A549 (cell line): ENCODE measurements around the gene BRI3. TPM values are rescaled to one million over a fixed set of nuclear protein-coding genes. Genes with fewer than 3 reads are reported as not detected.

Experiments used
- ATAC-seq, 2 experiments: fragments of 200-7000 bp in 1 of 2; fragments of >200 bp in 1 of 2; cut with Nextera tagmentation in 1 of 2; cut with Tn5 transposase in 1 of 2; 3 replicates each; pipeline versions ENCODE4 v1.8.0 to v1.9.1; 2018 to 2020; ENCODE audit warnings: mild to moderate bottlenecking in 1 of 2, moderate library complexity in 1 of 2
- CTCF ChIA-PET: fragments of 300-600 bp; sonication (Branson Sonifier 250); formaldehyde crosslinking; extraction: SDS; loops from one replicate; lab custom pipeline; 2021; ENCODE audit warnings: antibody characterized with exemption, inconsistent platforms; lab: Yijun Ruan, JAX
- POLR2A ChIA-PET: fragments of 350-600 bp; formaldehyde crosslinking; extraction: SDS; loops from one replicate; lab custom pipeline; 2021; ENCODE audit warnings: antibody characterized with exemption, inconsistent platforms; lab: Yijun Ruan, JAX
- DNase-seq, 2 experiments: peaks; one replicate each; pipeline versions ENCODE4 v3.0.0 to v3.0.0-alpha.2; 2011 to 2016; ENCODE audit warnings: low read depth in 1 of 2, low spot score in 1 of 2
- FAIRE-seq: peaks from 2 replicates; lab custom pipeline; 2011; peaks lifted over from hg19 to GRCh38; lab: Jason Lieb, UNC
- H3K27ac ChIP-seq, 2 experiments: fragments of >200 bp; sonication (Bioruptor Twin); formaldehyde crosslinking; 3 replicates each; pipeline ENCODE4 v1.5.1; 2016 to 2017
- H3K4me1 ChIP-seq: fragments of >200 bp; sonication (Bioruptor Twin); formaldehyde crosslinking; 3 replicates; pipeline ENCODE4 v1.6.1; 2016
- H3K4me2 ChIP-seq: fragments of >200 bp; sonication (Bioruptor Twin); formaldehyde crosslinking; 3 replicates; pipeline ENCODE4 v1.6.1; 2016
- H3K4me3 ChIP-seq: fragments of >200 bp; sonication (Bioruptor Twin); formaldehyde crosslinking; 3 replicates; pipeline ENCODE4 v1.5.1; 2016
- H3K9me3 ChIP-seq: fragments of >200 bp; sonication (Bioruptor Twin); formaldehyde crosslinking; 3 replicates; pipeline ENCODE4 v1.6.1; 2016
- CBX8 ChIP-seq: fragments of 200-600 bp; sonication (generic); IDR thresholded peaks from 2 replicates; pipeline ENCODE4 v1.6.1; 2016
- E2F6 ChIP-seq: IDR thresholded peaks from 2 replicates; pipeline ENCODE4 v1.6.1; 2012; ENCODE audit warnings: low read depth, borderline replicate concordance
- FOSL2 ChIP-seq, 2 experiments: fragments of 450-650 bp in 1 of 2; fragments of >200 bp in 1 of 2; sonication (Bioruptor Twin) in 1 of 2; formaldehyde crosslinking; IDR thresholded peaks; 2 replicates each; pipeline versions ENCODE4 v1.5.0 to v1.6.1; 2016 to 2020; ENCODE audit warnings: mild to moderate bottlenecking in 1 of 2, moderate library complexity in 1 of 2
- GATA3 ChIP-seq: IDR thresholded peaks from 2 replicates; pipeline ENCODE4 v1.6.1; 2012; ENCODE audit warnings: borderline replicate concordance
- HEYL ChIP-seq: fragments of 250-450 bp; sonication (Bioruptor Pico); IDR thresholded peaks from 2 replicates; pipeline ENCODE4 v1.8.0; 2021; ENCODE audit warnings: mild to moderate bottlenecking, moderate library complexity
- HOXA7 ChIP-seq: fragments of 250-450 bp; sonication (Bioruptor Pico); IDR thresholded peaks from 2 replicates; pipeline ENCODE4 v1.5.0; 2020; ENCODE audit warnings: mild to moderate bottlenecking, moderate library complexity
- HOXB13 ChIP-seq: fragments of 250-450 bp; sonication (Bioruptor Pico); IDR thresholded peaks from 2 replicates; pipeline ENCODE4 v1.5.0; 2020; ENCODE audit warnings: low read depth, mild to moderate bottlenecking, moderate library complexity
- KDM1A ChIP-seq: fragments of 200-600 bp; sonication (generic); IDR thresholded peaks from 2 replicates; pipeline ENCODE4 v1.6.1; 2016; ENCODE audit warnings: low read depth, mild to moderate bottlenecking
- MAX ChIP-seq: IDR thresholded peaks from 2 replicates; pipeline ENCODE4 v1.6.1; 2012
- MYC ChIP-seq: IDR thresholded peaks from 2 replicates; pipeline ENCODE4 v1.6.1; 2012; ENCODE audit warnings: mild to moderate bottlenecking, inconsistent platforms, low read length, improper control_type of control experiment, borderline replicate concordance
- NFE2L2 ChIP-seq: fragments of 150-350 bp; conservative IDR thresholded peaks from 2 replicates; pipeline ENCODE4 v1.6.1; 2014; ENCODE audit warnings: low read length
- NPAS2 ChIP-seq: fragments of 250-450 bp; sonication (Bioruptor Pico); IDR thresholded peaks from 2 replicates; pipeline ENCODE4 v1.8.0; 2022; ENCODE audit warnings: mild to moderate bottlenecking, moderate library complexity, borderline replicate concordance
- NR3C1 ChIP-seq: fragments of >200 bp; sonication (Bioruptor Twin); formaldehyde crosslinking; IDR thresholded peaks from 3 replicates; pipeline ENCODE4 v1.6.1; 2017
- POLR2A ChIP-seq: IDR thresholded peaks from 2 replicates; pipeline ENCODE4 v1.6.1; 2012; ENCODE audit warnings: mild to moderate bottlenecking, low read length
- RARB ChIP-seq: fragments of 250-450 bp; sonication (Bioruptor Pico); IDR thresholded peaks from 2 replicates; pipeline ENCODE4 v1.8.0; 2021; ENCODE audit warnings: mild to moderate bottlenecking, moderate library complexity
- RFX5 ChIP-seq: fragments of 450-650 bp; IDR thresholded peaks from 2 replicates; pipeline ENCODE4 v1.7.1; 2014; ENCODE audit warnings: antibody characterized with exemption, mild to moderate bottlenecking, moderate library complexity
- ZSCAN20 ChIP-seq: fragments of 250-450 bp; sonication (Bioruptor Pico); IDR thresholded peaks from 2 replicates; pipeline ENCODE4 v1.8.0; 2022; ENCODE audit warnings: mild to moderate bottlenecking, moderate library complexity
- WGBS: methylation state at CpG from one replicate; pipeline ENCODE4 v1.1.6; 2017; ENCODE audit errors: missing lambda C conversion rate; 5-methylcytosine and 5-hydroxymethylcytosine counted together
- polyA plus RNA-seq, 4 experiments: library from polyadenylated mRNA; depleted of rRNA in 3 of 4; stranded (reverse); fragments of >200 nt; fragmentation: RNase III in 1 of 4; extraction: RNeasy Plus Mini Kit Qiagen cat#74134 plus additional on column Dnase treatment in 1 of 4; gene quantifications; 2 replicates in 3 of 4; 3 replicates in 1 of 4; pipeline ENCODE4 v1.2.3, GENCODE V29; 2011 to 2017

Gene BRI3
- polyA plus RNA-seq, 2 of the 4 experiments (the other 2 are of a cell fraction), result 61.0 to 73.0 TPM

GRCh38 chr7:98339043-98339442, 57.6 kb downstream of the BRI3 start:
- 95% methylated on average over 3 of the region's 3 CpGs for WGBS
- CTCF ChIA-PET, result interaction anchor here (0.6 to 2.6 kb wide), 3 partner anchors 62 to 1581 kb away, joined by 3 to 10 read pairs (median 4); partner anchors contain the start of gene BAIAP2L1

GRCh38 chr7:98341106-98341505, 59.6 kb downstream of the BRI3 start:
- POLR2A ChIA-PET, result interaction anchor here (0.7 kb wide), 1 partner anchor 19 kb away, joined by 3 read pairs; no protein-coding TSS in a partner anchor
- CTCF ChIA-PET, result interaction anchor here (0.6 to 2.6 kb wide), 4 partner anchors 15 to 552 kb away, joined by 3 to 10 read pairs (median 4); partner anchors contain the start of gene BAIAP2L1
- DNase-seq (no peak), ATAC-seq (no peak), FAIRE-seq (no peak)
- no peak overlapping the region for H3K4me2 ChIP-seq
- H3K27ac ChIP-seq, result no peak overlapping the region
- 89% methylated on average over 3 of the region's 3 CpGs for WGBS
- peaks cover 24% of the 10 kb centered on the region for H3K4me1 ChIP-seq
- no peaks in the 10 kb centered on the region for H3K9me3 ChIP-seq
- TF ChIP-seq NPAS2 (CRISPR knock-in tag) (no peak), HOXB13 (CRISPR knock-in tag) (no peak), MAX (no peak), FOSL2 (IDR thresholded peaks at IDR 0.05) (no peak), FOSL2 (CRISPR knock-in tag; IDR thresholded peaks at IDR 0.05) (no peak), HOXA7 (no peak), RFX5 (no peak), CBX8 (no peak), KDM1A (no peak), E2F6 (no peak), RARB (CRISPR knock-in tag) (no peak), MYC (no peak), HEYL (CRISPR knock-in tag) (no peak), NR3C1 (no peak), ZSCAN20 (CRISPR knock-in tag) (no peak), NFE2L2 (no peak), POLR2A (no peak)
- H3K4me3 ChIP-seq, result no peak overlapping the region

More at GRCh38 chr7:98339043-98339442, 57.6 kb downstream of the BRI3 start:
- Histone ChIP-seq H3K4me2 (no peak overlapping the region), H3K27ac (no peak overlapping the region), H3K4me3 (no peak overlapping the region), H3K4me1 (peaks cover 29% of the 10 kb centered on the region), H3K9me3 (no peaks in the 10 kb centered on the region)
- no peak for TF ChIP-seq GATA3
- TF ChIP-seq NFE2L2, result no peak
- TF ChIP-seq KDM1A, result 0 out of 2 replicates have a peak, but pooled peaks have one; percentile 40
- DNase-seq, result no peak
- FAIRE-seq, result no peak
- POLR2A ChIA-PET, result no interaction called here
- no peak for ATAC-seq

Other genes starting within 250 kb of the BRI3 start
- 13.0 and 14.9 TPM in 2 replicates for gene LMTK2, start 174.8 kb upstream of the BRI3 start, polyA plus RNA-seq (2011; rRNA removed)
- 6.9 to 7.9 TPM (median 7.7 TPM) in 3 replicates for gene LMTK2, start 174.8 kb upstream of the BRI3 start, polyA plus RNA-seq (2017; fragmentation: RNase III; extraction: RNeasy Plus Mini Kit Qiagen cat#74134 plus additional on column Dnase treatment)
- gene BHLHA15, start 70.2 kb upstream of the BRI3 start, polyA plus RNA-seq (2011; rRNA removed), result 0.15 and 0.30 TPM in 2 replicates
- gene BHLHA15, start 70.2 kb upstream of the BRI3 start, polyA plus RNA-seq (2017; fragmentation: RNase III; extraction: RNeasy Plus Mini Kit Qiagen cat#74134 plus additional on column Dnase treatment), result 0.23 to 0.34 TPM in 2 of 3 replicates, not detected in the other
- gene TECPR1, start 29.5 kb upstream of the BRI3 start, polyA plus RNA-seq (2011; rRNA removed), result 2.5 TPM in 2 replicates
- gene TECPR1, start 29.5 kb upstream of the BRI3 start, polyA plus RNA-seq (2017; fragmentation: RNase III; extraction: RNeasy Plus Mini Kit Qiagen cat#74134 plus additional on column Dnase treatment), result 8.4 to 11.2 TPM (median 11.1 TPM) in 3 replicates
- gene BAIAP2L1, start 119.4 kb downstream of the BRI3 start, polyA plus RNA-seq (2011; rRNA removed), result 79.1 and 89.3 TPM in 2 replicates
- gene BAIAP2L1, start 119.4 kb downstream of the BRI3 start, polyA plus RNA-seq (2017; fragmentation: RNase III; extraction: RNeasy Plus Mini Kit Qiagen cat#74134 plus additional on column Dnase treatment), result 39.4 to 45.9 TPM (median 40.4 TPM) in 3 replicates